ENCODE measurements around the gene NMT2. TPM values are rescaled to one million over a fixed set of nuclear protein-coding genes. Genes with fewer than 3 reads are reported as not detected.
A peak's percentile ranks its signal among the peaks of the same experiment; 100 is the strongest.

NMT2 gene
- 1.6 TPM for total RNA-seq (2013)
- 1 to 10 TPM in 1 of 3 donors, under 1 TPM in 2; 0.35 to 1.1 (median 0.36) TPM for polyA plus RNA-seq
- 0.16 and 0.28 TPM in 2 replicates for polyA minus RNA-seq
- 1.4 to 7.1 (median 3.1) reads per million in 11 experiments for total RNA-seq

GRCh38 chr10:15168291-15168785 lies at the start of gene NMT2:
NMT2 (minus strand) TSS chr10:15168693; CDS start chr10:15168612, 81 bp downstream.
- Histone ChIP-seq H3K79me2 (ENCODE audit: insufficient read depth, low read length) (no peaks in the 10 kb centered on the region), H3K9me3 (replicated peaks in 1 of 2; ENCODE audit: control insufficient read depth in 1 of 2, insufficient read depth in 1 of 2, low read length in 2 of 2) (no peaks in the 10 kb centered on the region), H3K27ac (ENCODE audit: low read depth in 1 of 2, low read length in 2 of 2) (no peak within 1 kb of the TSS), H3K4me3 (replicated peaks in 1 of 3; ENCODE audit: low read depth in 2 of 3, low read length in 3 of 3) (peak within 1 kb of the TSS; percentile 44 to 87 (median 63)), H3K9ac (ENCODE audit: insufficient read depth, low read length, poor library complexity, severe bottlenecking) (peak within 1 kb of the TSS; percentile 65), H4K20me1 (ENCODE audit: insufficient read depth, low read length) (no peaks in the 10 kb centered on the region), H3K27me3 (ENCODE audit: control insufficient read depth in 2 of 2, insufficient read depth in 2 of 2, low read length in 2 of 2) (peaks cover 30 to 32% of the 10 kb centered on the region in 2 donors), H3K36me3 (replicated peaks in 1 of 2; ENCODE audit: control insufficient read depth in 1 of 2, insufficient read depth in 2 of 2, low read length in 2 of 2) (no peaks in the 10 kb centered on the region), H3K4me2 (replicated peaks; ENCODE audit: extremely low read depth, low read length, poor library complexity, severe bottlenecking) (peak within 1 kb of the TSS; percentile 94), H2AFZ (ENCODE audit: insufficient read depth, low read depth, low read length, poor library complexity, severe bottlenecking) (peak within 1 kb of the TSS; percentile 95), H3K4me1 (ENCODE audit: control insufficient read depth in 1 of 2, insufficient read depth in 2 of 2, low read length in 2 of 2) (peaks cover 16 to 22% of the 10 kb centered on the region in 2 donors)
- peaks cover 0 to 8% (median 0%) of the 10 kb centered on the region in 7 donors for H3K9me3 Mint-ChIP-seq
- peaks cover 23% of the 10 kb centered on the region for H3K4me1 Mint-ChIP-seq
- under 1% methylated on average over 50 of the region's 70 CpGs for WGBS (ENCODE audit: insufficient coverage)
- DNase-seq, result peak in 1 of 3 donors; percentile 80
- TF ChIP-seq, protein P1, sequence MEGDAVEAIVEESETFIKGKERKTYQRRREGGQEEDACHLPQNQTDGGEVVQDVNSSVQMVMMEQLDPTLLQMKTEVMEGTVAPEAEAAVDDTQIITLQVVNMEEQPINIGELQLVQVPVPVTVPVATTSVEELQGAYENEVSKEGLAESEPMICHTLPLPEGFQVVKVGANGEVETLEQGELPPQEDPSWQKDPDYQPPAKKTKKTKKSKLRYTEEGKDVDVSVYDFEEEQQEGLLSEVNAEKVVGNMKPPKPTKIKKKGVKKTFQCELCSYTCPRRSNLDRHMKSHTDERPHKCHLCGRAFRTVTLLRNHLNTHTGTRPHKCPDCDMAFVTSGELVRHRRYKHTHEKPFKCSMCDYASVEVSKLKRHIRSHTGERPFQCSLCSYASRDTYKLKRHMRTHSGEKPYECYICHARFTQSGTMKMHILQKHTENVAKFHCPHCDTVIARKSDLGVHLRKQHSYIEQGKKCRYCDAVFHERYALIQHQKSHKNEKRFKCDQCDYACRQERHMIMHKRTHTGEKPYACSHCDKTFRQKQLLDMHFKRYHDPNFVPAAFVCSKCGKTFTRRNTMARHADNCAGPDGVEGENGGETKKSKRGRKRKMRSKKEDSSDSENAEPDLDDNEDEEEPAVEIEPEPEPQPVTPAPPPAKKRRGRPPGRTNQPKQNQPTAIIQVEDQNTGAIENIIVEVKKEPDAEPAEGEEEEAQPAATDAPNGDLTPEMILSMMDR (IDR thresholded peaks at IDR 0.05), result no peak
- H3K4me3 Mint-ChIP-seq, result peak within 1 kb of the TSS; percentile 92 to 98
- H3K36me3 Mint-ChIP-seq, result peaks cover 0 to 3% of the 10 kb centered on the region in 2 donors
- intact Hi-C loops (cut with micrococcal nuclease), result loop anchor here (5.0 to 10.0 kb wide), 3 partner anchors 64 to 216 kb away; partner anchors contain the start of genes DCLRE1C (in 1 of the 2) and RPP38 (in 1 of the 2)
- peak within 1 kb of the TSS in 6 of 7 donors; percentile 50 to 86 (median 68) for H3K27ac Mint-ChIP-seq
- peaks cover 38 to 47% (median 46%) of the 10 kb centered on the region in 3 donors for H3K27me3 Mint-ChIP-seq (ENCODE audit: low read depth in 3 of 3)

GRCh38 chr10:15216700-15217099 lies 48.2 kb upstream of the NMT2 start:
- no peak overlapping the region for H3K27ac ChIP-seq (ENCODE audit: low read depth in 1 of 2, low read length in 2 of 2)
- Mint-ChIP-seq H3K4me1 (no peaks in the 10 kb centered on the region), H3K4me3 (no peak overlapping the region), H3K27ac (no peak overlapping the region), H3K9me3 (peaks cover 0 to 2% (median 0%) of the 10 kb centered on the region in 7 donors), H3K27me3 (ENCODE audit: low read depth in 3 of 3) (peaks cover 2 to 18% (median 9%) of the 10 kb centered on the region in 3 donors), H3K36me3 (no peaks in the 10 kb centered on the region)
- WGBS (ENCODE audit: insufficient coverage), result no CpG with 5 or more reads among the region's 6 CpGs
- no peak overlapping the region for H3K4me3 ChIP-seq (replicated peaks in 1 of 3; ENCODE audit: low read depth in 2 of 3, low read length in 3 of 3)
- H3K9me3 ChIP-seq (replicated peaks in 1 of 2; ENCODE audit: control insufficient read depth in 1 of 2, insufficient read depth in 1 of 2, low read length in 2 of 2), result no peaks in the 10 kb centered on the region
- H2AFZ ChIP-seq (ENCODE audit: insufficient read depth, low read depth, low read length, poor library complexity, severe bottlenecking), result no peak overlapping the region
- DNase-seq, result no peak
- no peak overlapping the region for H3K4me2 ChIP-seq (replicated peaks; ENCODE audit: extremely low read depth, low read length, poor library complexity, severe bottlenecking)
- H3K27me3 ChIP-seq (ENCODE audit: control insufficient read depth in 2 of 2, insufficient read depth in 2 of 2, low read length in 2 of 2), result no peaks in the 10 kb centered on the region
- H3K36me3 ChIP-seq (replicated peaks in 1 of 2; ENCODE audit: control insufficient read depth in 1 of 2, insufficient read depth in 2 of 2, low read length in 2 of 2), result no peaks in the 10 kb centered on the region
- TF ChIP-seq, protein P1 (IDR thresholded peaks at IDR 0.05), result no peak
- H3K4me1 ChIP-seq (ENCODE audit: control insufficient read depth in 1 of 2, insufficient read depth in 2 of 2, low read length in 2 of 2), result no peaks in the 10 kb centered on the region
- intact Hi-C loops (cut with micrococcal nuclease), result no loop called here
- no peak overlapping the region for H3K9ac ChIP-seq (ENCODE audit: insufficient read depth, low read length, poor library complexity, severe bottlenecking)
- H3K79me2 ChIP-seq (ENCODE audit: insufficient read depth, low read length), result no peaks in the 10 kb centered on the region
- H4K20me1 ChIP-seq (ENCODE audit: insufficient read depth, low read length), result no peaks in the 10 kb centered on the region
